Hepatocyte (in vitro differentiated cells): ENCODE results near the gene ADAMTSL4. TPM values are rescaled to one million over a fixed set of nuclear protein-coding genes. Genes with fewer than 3 reads are reported as not detected.

Experiments
- DNase-seq: peaks from one replicate; pipeline ENCODE4 v3.0.0-alpha.2; 2016; ENCODE audit warnings: low spot score
- H2AFZ ChIP-seq: fragments of 200-600 bp; sonication (generic); 2 replicates; pipeline ENCODE4 v1.6.0; 2016; ENCODE audit warnings: antibody characterized with exemption, mild to moderate bottlenecking
- H3K27ac ChIP-seq: fragments of 200-600 bp; sonication (generic); 2 replicates; pipeline ENCODE4 v1.5.1; 2016; ENCODE audit warnings: mild to moderate bottlenecking
- H3K27me3 ChIP-seq: fragments of 200-600 bp; sonication (generic); 2 replicates; pipeline ENCODE4 v1.6.1; 2016
- H3K36me3 ChIP-seq: fragments of 200-600 bp; sonication (generic); replicated peaks from 2 replicates; pipeline ENCODE4 v1.5.1; 2016; ENCODE audit warnings: low read depth; ENCODE audit not compliant: insufficient read depth
- H3K4me1 ChIP-seq: fragments of 200-600 bp; sonication (generic); 2 replicates; pipeline ENCODE4 v1.5.1; 2016; ENCODE audit warnings: mild to moderate bottlenecking, moderate library complexity; ENCODE audit not compliant: insufficient read depth
- H3K4me2 ChIP-seq: fragments of 200-600 bp; sonication (generic); 2 replicates; pipeline ENCODE4 v1.6.0; 2016
- H3K4me3 ChIP-seq: fragments of 200-600 bp; sonication (generic); 2 replicates; pipeline ENCODE4 v1.5.1; 2016; ENCODE audit warnings: mild to moderate bottlenecking
- H3K79me2 ChIP-seq: fragments of 200-600 bp; sonication (generic); 2 replicates; pipeline ENCODE4 v1.6.0; 2017; ENCODE audit warnings: mild to moderate bottlenecking
- H3K9me2 ChIP-seq: fragments of 200-600 bp; sonication (generic); replicated peaks from 2 replicates; pipeline ENCODE4 v1.6.0; 2017; ENCODE audit warnings: mild to moderate bottlenecking; ENCODE audit not compliant: insufficient read depth
- H3K9me3 ChIP-seq: fragments of 200-600 bp; sonication (generic); 2 replicates; pipeline ENCODE4 v1.5.1; 2016; ENCODE audit warnings: low read depth, mild to moderate bottlenecking
- H4K20me1 ChIP-seq: fragments of 200-600 bp; sonication (generic); 2 replicates; pipeline ENCODE4 v1.6.0; 2016; ENCODE audit warnings: mild to moderate bottlenecking; ENCODE audit not compliant: insufficient read depth, poor library complexity, severe bottlenecking
- EZH2 ChIP-seq: fragments of 200-600 bp; sonication (generic); IDR thresholded peaks from 2 replicates; pipeline ENCODE4 v1.6.1; 2016; ENCODE audit warnings: antibody characterized with exemption, mild to moderate bottlenecking, borderline replicate concordance
- EZH2phosphoT487 ChIP-seq: fragments of 200-600 bp; sonication (generic); IDR thresholded peaks from one replicate; pipeline ENCODE4 v1.6.1; 2018; ENCODE audit warnings: antibody characterized with exemption, mild to moderate bottlenecking, low read depth, moderate library complexity; ENCODE audit not compliant: unreplicated experiment, severe bottlenecking
- WGBS: methylation state at CpG from one replicate; pipeline ENCODE4 v1.1.6; 2016; ENCODE audit warnings: low lambda C conversion rate; ENCODE audit errors: missing lambda C conversion rate; 5-methylcytosine and 5-hydroxymethylcytosine counted together
- polyA plus RNA-seq: library from polyadenylated mRNA; unstranded; fragments of >200 nt; fragmentation: Nextera tagmentation; extraction: Ambion mirVana; gene quantifications from 2 replicates; pipeline ENCODE4 v1.2.1, GENCODE V29; 2016
- total RNA-seq: library from RNA; depleted of rRNA; stranded (reverse); fragments of >200 nt; gene quantifications from 2 replicates; pipeline ENCODE4 v1.2.3, GENCODE V29; 2014
- TF ChIP-seq, protein P1 (sequence below): fragments of 200-600 bp; sonication (generic); IDR thresholded peaks from 2 replicates; pipeline ENCODE4 v1.5.1; 2016; ENCODE audit warnings: antibody characterized with exemption, mild to moderate bottlenecking; ENCODE audit not compliant: poor library complexity

The ADAMTSL4 gene
- total and polyA plus RNA-seq, 2 experiments from 2014 or later: 8.1 to 19.7 TPM

DNA sequence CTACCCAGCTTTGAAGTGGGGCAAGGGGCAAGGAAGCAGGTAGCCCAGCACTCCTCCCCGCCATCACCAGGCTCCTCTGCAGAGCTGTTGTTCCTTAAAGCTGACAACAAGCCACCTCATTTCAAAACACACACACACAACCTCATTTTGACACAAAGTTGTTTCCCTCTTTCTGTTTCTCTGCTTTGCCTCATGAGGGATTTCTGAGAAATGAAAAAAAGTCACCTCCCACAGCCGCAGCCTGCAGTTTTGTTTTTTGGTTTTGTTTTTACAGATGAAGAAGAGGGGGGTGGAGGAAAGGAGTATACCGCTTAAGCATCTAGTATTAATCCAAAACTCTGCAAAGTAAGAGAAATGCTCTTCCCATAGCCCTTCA, 18.1 kb downstream of the ADAMTSL4 start:
- peak; percentile 15 for DNase-seq
- peak overlapping the region; percentile 73 for H3K4me2 ChIP-seq
- no peaks in the 10 kb centered on the region for H3K9me2 ChIP-seq
- H3K4me1 ChIP-seq: peaks cover 71% of the 10 kb centered on the region
- no peaks in the 10 kb centered on the region for H3K36me3 ChIP-seq
- H3K79me2 ChIP-seq: peaks cover 76% of the 10 kb centered on the region
- WGBS: 34% methylated on average over 3 of the region's 3 CpGs
- no peaks in the 10 kb centered on the region for H3K27me3 ChIP-seq
- TF ChIP-seq, protein P1, sequence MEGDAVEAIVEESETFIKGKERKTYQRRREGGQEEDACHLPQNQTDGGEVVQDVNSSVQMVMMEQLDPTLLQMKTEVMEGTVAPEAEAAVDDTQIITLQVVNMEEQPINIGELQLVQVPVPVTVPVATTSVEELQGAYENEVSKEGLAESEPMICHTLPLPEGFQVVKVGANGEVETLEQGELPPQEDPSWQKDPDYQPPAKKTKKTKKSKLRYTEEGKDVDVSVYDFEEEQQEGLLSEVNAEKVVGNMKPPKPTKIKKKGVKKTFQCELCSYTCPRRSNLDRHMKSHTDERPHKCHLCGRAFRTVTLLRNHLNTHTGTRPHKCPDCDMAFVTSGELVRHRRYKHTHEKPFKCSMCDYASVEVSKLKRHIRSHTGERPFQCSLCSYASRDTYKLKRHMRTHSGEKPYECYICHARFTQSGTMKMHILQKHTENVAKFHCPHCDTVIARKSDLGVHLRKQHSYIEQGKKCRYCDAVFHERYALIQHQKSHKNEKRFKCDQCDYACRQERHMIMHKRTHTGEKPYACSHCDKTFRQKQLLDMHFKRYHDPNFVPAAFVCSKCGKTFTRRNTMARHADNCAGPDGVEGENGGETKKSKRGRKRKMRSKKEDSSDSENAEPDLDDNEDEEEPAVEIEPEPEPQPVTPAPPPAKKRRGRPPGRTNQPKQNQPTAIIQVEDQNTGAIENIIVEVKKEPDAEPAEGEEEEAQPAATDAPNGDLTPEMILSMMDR: no peak
- TF ChIP-seq EZH2 (no peak), EZH2phosphoT487 (no peak)
- H2AFZ ChIP-seq: no peak overlapping the region
- no peak overlapping the region for H3K4me3 ChIP-seq
- peaks cover 6% of the 10 kb centered on the region for H4K20me1 ChIP-seq
- peak overlapping the region; percentile 91 for H3K27ac ChIP-seq
- H3K9me3 ChIP-seq: no peaks in the 10 kb centered on the region

DNA sequence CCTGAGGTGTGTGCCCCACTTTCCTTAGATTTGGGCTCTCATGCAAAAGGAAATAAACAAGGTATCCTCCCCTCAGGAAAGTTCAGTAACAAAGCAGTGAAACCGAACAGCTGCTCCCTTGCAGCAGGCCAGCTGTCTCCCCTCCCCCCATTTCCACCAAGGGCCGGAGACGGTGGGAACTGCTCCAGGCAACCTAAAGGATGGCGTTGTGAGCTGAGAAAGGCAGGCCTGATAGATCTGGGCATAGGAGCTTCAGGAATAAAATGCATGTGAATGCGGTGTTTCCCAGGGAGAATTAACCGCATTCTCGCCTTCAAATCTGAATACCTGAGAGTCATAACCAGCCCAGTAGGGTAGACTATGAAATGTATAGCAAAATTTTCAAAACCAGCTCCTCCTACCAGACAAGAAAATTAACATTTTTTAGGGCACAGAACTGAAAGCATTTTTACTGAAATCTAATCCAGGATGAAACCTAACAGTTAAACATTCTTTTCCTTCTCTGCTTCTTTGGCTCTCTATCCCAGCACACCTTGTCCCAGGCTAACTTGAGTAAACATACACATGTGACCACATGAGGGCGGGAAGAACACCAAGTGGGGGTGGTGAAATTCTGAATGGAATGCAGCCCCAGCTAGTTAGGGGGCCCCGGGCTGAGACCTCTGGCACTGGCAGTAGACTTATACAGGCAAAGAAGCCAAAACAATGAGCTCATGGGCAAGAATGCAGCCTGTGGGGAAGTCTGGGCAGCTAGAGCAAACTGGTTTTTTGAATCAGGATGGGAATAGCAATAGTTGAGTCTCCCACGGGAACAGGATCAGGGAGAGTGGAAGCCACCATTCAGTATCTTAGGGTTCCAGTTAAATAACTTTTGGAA, 18.7 kb downstream of the ADAMTSL4 start:
- Histone ChIP-seq H3K4me3 (no peak overlapping the region), H3K27ac (peak overlapping the region; percentile 91), H3K79me2 (peaks cover 77% of the 10 kb centered on the region), H2AFZ (no peak overlapping the region), H3K4me1 (peaks cover 71% of the 10 kb centered on the region), H3K4me2 (peak overlapping the region; percentile 73), H3K9me3 (no peaks in the 10 kb centered on the region), H3K27me3 (no peaks in the 10 kb centered on the region), H3K36me3 (no peaks in the 10 kb centered on the region), H3K9me2 (no peaks in the 10 kb centered on the region), H4K20me1 (peaks cover 12% of the 10 kb centered on the region)
- TF ChIP-seq EZH2phosphoT487: no peak
- no peak for TF ChIP-seq EZH2
- TF ChIP-seq, protein P1: no peak
- WGBS: 2% methylated on average over 10 of the region's 10 CpGs
- peak; percentile 94 for DNase-seq

DNA sequence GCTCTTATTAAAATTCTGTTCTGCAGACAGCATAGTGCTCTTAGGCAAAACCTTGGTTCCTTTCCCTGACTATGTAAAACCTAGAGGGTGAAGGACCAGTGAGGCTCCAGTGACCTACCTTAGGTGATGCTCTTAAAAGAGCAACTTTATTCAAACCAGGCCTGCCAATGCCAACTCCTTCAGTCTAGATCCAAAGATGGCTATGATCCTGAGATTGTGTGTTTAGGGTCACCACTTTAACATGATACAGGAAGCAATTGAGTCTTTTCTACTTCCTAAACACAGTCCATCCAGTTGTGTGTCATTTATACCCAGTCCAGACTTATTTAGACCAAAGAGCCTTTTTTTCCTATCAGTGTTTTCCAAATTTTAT, 19.4 kb downstream of the ADAMTSL4 start:
- Histone ChIP-seq H2AFZ (no peak overlapping the region), H3K4me3 (no peak overlapping the region), H3K4me2 (peak overlapping the region; percentile 73), H3K79me2 (peaks cover 77% of the 10 kb centered on the region), H3K9me3 (no peaks in the 10 kb centered on the region), H4K20me1 (peaks cover 18% of the 10 kb centered on the region), H3K36me3 (no peaks in the 10 kb centered on the region), H3K27me3 (no peaks in the 10 kb centered on the region), H3K9me2 (no peaks in the 10 kb centered on the region), H3K27ac (peak overlapping the region; percentile 91), H3K4me1 (peaks cover 71% of the 10 kb centered on the region)
- no peak for DNase-seq
- TF ChIP-seq, protein P1: no peak
- no peak for TF ChIP-seq EZH2phosphoT487
- no peak for TF ChIP-seq EZH2
